Measurements from ENCODE around the gene ERCC3.
"Not testable (repeated sequence)": the region's sequence is repeated elsewhere in the genome, so short reads cannot be mapped to it uniquely, and the experiment has no call there.

The ERCC3 gene

DNA sequence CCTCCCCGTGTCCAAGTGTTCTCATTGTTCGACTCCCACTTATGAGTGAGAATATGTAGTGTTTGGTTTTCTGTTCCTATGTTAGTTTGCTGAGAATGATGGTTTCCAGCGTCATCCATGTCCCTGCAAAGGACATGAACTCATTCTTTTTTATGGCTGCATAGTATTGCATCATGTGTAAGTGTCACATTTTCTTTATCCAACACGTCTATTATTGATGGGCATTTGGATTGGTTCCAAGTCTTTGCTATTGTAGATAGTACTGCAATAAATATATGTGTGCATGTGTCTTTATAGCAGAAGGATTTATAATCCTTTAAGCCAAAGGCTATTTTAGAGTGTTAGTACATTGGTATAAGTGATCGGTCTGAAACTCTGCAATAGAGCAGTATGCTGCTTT lies 69.8 kb downstream of the ERCC3 start:
- not testable (repeated sequence) for DNase-seq

DNA sequence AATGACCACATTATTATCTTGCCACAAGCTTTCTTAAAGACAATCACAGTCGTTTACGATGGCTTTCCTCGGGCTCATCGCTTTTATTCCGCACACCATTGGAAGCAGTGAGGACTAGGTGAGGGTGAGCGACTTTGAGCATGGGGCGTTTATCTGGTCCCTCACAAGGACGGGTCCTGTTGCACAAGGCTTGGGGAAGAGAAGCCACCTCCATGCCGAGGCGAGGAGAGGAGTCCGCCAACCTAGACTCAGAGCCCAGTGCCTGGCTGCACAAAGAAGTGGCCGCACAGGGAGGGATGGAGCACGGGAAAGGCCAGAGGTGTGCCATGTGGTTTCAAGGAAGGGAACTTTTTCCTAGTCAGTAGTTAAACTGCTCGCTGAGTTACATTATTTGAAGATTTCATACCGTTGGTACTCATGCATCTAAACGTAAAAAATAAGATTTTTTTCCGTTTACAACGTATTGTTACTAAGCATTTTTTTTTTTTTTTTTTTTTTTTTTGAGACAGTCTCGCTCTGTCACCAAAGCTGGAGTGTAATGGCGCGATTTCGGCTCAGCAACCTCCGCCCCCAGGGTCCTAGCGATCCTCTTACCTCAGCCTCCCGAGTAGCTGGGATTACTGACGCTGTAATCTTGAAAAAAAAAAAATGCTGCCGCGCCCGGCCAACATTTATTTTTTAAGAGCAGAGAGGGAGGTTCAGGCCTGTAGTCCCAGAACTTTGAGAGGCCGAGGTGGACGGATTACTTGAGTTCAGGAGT lies 73.0 kb downstream of the ERCC3 start:
- no peak for DNase-seq

DNA sequence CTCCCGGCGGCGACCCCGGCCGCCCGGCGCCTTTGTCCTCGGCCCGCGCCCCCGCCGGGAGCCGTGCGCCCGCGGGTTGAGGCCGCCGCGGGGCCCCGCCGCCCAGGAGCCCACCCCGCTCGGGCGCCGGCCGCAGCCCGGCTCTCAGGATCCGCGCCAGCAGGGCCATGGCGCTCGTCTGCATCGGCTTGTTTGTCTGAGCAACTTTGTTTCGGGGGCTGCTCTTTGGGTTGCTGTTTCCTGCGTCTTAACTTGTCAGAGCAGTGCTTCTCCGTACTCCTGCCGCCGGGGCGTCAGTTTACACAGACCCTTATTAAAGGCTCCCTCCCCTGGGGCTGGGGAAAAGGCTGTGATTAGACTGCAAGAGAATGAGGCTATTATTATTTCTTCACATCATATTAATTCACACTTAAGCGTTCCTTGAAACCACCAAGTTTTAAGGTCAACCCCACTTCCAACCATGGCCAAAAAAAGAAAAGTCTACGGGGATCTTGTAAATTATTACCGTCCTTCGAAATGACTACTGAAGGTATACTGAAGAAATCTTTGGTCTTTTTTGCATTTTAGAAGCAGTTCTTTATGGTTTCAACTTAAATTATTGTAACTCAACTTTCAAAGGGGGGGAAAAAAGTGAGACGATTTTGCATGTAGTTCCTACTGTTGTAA lies 73.7 kb downstream of the ERCC3 start, which contains the start of gene CYP27C1:
CYP27C1 (minus strand) TSS at position 198 of the 666 bp plus-strand sequence; CDS start at position 169, 29 bp downstream.
- DNase-seq = no peak

DNA sequence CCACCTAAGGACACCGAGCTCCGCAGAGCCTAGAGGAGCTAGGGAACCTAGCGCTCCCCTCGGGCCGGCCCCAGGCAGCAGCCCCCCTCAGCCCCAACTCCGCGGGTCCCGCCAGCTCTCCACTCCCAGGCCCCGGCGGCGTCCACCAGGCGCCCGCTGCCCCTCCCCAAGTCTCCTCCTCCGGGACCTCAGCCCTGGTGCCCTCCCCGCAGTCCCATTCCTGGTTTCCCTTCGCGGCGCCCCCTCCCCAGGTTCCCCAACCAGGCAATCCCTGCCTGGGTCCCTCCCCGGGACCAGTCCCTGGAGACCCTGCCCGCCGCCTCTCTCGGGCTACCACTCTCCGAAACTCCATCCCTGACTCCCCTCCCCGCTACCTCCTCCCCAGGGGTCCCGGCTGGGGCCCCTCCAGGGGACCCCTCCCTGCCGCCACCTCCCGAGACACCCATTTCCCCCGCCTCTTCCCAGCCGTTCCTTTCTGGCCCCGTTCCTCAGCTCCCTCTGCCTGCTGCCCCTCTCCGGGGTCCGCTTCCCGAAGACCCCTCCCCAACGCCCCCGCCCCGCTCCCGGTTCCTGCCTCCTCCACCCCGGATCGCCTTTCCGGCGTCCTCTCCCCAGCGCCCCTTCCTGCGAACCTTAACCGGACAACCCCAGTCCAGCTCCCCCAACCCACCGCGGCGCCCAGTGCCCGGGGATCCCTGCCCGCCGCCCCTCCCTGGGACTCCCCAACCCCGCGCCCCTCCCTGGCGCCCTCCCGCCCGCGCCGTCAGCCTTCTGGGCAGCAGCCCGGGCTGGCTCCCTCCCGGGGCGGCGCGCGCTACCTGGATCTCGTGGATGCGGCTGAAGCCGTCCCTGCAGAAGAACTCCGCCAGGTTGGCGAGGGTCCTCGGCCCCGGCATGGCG lies 74.5 kb downstream of the ERCC3 start:
- no peak for DNase-seq

DNA sequence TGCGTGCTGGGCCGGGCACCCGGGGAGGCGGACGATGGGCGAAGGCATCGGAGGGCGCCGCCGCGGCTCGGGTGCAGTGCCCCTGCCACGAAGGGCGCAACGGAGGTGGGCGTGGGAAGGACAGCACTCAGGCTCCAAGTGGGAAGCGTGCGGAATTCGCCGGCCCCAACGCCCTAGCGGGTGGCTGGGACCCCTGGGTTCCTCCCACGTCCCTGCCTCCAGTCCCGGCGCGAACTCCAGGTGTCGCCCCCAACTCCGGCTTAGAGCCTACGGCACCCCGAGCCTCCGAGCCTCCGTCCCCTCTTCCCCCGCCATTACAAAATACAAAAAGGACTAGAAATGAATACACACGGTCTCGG lies 75.2 kb downstream of the ERCC3 start:
- DNase-seq = no peak

DNA sequence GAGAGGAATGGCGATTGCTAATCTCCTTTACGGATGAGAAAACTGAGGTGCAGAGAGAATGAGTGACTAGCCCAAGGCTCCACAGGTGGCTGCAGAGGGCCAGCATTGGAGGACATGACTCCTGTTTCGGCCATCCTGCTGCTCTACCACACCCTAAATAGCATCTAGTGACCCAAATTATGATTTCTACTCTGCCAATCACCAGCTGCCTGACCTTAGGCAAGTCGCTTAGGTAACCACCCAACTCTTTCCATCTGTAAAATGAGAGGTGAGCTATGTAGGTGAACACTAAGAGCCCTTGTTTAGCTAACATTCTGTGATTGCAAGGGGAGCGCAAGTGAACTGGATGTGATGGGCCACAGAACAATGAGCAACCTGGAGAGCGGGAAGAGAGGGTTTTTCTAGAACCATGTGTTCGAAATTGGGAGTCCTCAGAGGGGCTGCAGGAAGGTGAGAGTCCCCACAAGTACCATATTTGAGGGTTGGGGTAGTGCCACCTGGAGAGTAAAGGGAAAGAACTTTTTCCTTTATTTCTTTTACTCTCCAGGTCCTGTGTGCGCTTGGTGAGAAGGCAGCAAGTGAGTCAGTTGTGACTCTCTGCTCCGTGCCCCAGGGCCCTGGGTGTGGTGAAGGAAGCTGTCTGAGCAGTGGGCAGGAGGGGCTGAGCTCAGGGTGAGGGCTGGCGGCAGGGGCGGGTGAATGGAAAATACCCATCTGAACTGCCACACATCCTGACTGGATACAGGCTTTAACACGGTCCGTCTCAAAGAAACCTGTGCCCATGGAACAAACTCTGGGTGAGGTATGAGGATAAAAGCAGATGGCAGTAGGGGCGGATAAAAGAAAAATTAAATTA lies 76.2 kb downstream of the ERCC3 start:
- DNase-seq = no peak

DNA sequence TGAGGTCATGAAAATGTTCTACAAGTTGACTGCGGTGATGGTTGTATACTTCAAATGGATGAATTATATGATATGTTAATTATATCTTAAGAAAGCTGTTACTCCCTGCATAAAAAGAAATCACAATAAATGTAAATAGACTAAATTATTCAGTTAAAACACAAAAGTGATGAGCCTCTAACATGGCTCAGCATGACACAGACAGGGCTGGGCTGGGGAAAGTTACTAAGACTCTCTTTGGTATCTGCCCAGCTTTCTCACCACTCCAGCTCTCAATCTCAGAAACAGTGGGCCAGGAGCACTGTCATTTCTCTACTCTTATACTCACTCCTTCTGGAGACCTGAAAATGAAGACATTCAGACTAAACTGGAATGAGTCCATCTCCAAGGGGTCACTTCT lies 77.4 kb downstream of the ERCC3 start:
- DNase-seq = no peak

DNA sequence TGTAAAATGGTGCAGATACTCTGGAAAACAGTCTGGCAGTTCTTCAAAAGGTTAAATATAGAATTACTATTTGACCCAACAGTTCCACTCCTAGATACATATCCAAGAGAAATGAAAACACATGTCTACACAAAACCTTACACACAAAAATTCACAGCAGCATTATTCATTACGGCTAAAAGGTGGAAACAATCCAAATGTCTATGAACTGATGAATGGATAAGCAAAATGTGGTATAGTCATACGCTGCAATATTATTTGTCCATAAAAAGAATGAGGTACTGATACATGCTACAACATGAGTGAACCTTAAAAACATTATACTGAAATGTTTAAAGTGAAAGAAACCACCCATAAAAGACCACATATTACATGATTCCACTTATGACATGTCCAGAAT lies 77.8 kb downstream of the ERCC3 start:
- no peak for DNase-seq

DNA sequence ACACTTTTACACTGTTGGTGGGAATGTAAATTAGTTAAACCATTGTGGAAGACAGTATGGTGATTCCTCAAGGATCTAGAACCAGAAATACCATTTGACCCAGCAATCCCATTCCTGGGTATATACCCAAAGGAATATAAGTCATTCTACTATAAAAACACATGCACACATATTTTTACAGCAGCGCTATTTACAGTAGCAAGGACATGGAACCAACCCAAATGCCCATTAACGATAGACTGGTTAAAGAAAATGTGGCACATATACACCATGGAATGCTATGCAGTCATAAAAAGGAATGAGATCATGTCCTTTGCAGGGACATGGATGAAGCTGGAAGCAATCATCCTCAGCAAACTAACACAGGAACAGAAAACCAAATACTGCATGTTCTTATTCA lies 79.7 kb downstream of the ERCC3 start:
- DNase-seq = not testable (repeated sequence)

DNA sequence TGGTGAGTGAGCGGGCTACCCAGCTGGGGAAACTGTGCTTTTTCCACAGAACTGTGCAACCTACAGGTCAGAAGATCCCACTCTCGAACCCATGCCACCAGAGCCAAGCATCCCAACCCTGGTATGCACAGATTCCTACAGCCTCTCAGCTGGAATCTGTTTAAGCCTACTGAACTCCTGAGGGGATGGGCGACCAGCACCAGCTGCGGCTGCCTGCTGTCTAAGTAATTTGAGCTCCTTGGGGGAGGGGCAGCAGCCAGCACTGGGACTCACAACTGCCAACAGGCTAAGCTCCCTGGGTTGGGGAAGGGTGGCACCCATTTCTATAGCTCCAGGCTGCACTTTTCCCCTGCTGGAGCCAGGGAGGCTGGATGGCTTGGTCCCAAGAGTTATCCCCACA lies 85.6 kb downstream of the ERCC3 start:
- no peak for DNase-seq
